ENCODE data around the gene IL20RB.

- TF ChIP-seq CTCF (IDR thresholded peaks at IDR 0.05): no peak
- TF ChIP-seq POLR2A (IDR thresholded peaks at IDR 0.05): no peak
Observed at GRCh38 chr3:137046747-137047146, 89.0 kb downstream of the IL20RB start.

All from adrenal gland (tissue), 5 donors.